GM18502 (cell line): Measurements from ENCODE around the gene MLLT6.

Experiments used
- ATAC-seq: cut with Tn5 transposase; IDR thresholded peaks from one replicate; pipeline ENCODE4 v1.9.1; 2021; ENCODE audit warnings: mild to moderate bottlenecking; ENCODE audit not compliant: unreplicated experiment, poor library complexity

MLLT6 gene

DNA sequence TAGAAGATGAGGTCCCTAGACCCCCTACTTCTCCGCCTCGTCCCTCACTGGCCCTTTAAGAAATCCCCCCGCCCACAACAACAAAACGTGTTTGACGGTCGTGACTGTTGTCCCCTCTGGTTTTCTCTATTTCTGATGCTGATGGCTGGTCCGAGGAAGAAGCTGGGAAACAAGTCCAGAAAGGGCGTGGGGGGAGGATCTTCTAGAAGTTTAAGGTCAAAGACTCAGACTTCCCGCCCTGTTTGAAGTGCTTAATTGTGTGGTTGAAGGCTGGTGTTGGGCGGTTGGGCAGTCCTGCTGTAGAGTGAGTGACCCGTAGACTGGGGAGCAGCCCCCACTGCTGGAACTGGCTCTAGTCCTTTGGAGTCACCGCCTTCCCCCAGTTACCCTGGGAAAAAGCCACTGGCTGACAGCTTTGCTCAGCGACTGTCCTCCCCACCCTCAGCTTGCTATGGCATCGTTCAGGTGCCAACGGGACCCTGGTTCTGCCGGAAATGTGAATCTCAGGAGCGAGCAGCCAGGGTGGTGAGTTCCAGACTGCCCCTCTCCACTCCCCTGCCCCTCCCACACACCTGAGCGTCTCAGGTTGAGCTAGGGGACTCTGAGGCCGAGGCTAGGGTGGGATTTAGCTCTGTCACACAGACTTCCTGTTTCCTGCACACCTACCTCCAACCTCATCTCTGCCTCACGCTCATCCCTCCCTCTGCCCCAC, 1.6 kb downstream of the MLLT6 start:
- ATAC-seq: no peak

DNA sequence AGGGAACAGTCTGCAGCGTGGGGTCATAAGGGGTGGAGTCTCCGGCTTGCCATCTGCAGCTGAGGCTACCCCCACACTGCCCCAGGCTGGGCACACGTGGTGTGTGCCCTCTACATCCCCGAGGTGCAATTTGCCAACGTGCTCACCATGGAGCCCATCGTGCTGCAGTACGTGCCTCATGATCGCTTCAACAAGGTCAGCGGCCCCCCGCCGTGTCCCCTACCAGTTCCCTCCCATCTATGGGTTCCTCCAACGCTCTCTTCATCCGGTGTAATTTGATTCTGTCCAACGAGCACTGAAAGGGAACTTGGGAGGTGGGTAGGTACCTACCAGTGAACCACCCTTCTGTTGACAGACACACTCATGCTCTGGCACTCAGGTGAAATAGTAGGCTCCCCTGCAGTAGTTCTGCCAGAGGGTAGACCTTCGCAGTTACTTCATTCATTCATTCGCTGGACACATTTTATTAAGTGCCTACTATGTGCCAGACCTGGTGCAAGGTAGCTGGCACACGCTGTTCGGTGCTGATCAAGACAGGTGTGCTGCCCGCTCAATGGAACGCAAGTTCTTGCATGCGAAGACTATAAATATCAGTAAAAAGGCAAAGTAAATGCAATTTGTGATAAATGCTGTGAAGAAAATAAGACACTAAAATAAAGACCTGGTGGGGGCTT, 2.7 kb downstream of the MLLT6 start:
- ATAC-seq: no peak

DNA sequence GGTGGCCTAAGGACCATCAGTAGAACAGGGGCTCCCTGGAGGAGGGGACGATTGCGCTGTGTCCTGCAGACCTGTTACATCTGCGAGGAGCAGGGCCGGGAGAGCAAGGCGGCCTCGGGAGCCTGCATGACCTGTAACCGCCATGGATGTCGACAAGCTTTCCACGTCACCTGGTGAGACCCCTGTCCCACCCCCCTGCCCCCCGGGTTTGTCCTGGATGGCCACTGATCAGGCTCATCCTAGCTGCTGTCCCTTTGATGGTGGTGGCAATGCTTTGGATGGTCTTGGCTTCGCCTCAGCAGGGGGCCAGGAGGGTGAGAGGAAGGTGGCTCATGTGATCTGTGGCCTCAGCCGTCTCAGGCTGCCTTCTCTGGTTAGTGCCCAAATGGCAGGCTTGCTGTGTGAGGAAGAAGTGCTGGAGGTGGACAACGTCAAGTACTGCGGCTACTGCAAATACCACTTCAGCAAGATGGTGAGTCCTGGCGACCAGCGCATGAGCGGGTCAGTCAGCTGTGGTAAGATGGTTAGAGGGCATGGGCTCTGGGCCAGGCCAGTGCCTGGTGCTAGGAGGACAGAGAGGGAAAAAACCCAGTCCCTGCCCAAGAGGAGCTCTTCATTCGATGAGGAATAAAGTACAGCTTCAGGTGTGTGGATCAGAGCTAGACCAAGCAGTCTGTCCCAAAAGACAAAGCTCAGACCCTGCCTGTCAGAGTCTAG, 4.2 kb downstream of the MLLT6 start:
- ATAC-seq: no peak

DNA sequence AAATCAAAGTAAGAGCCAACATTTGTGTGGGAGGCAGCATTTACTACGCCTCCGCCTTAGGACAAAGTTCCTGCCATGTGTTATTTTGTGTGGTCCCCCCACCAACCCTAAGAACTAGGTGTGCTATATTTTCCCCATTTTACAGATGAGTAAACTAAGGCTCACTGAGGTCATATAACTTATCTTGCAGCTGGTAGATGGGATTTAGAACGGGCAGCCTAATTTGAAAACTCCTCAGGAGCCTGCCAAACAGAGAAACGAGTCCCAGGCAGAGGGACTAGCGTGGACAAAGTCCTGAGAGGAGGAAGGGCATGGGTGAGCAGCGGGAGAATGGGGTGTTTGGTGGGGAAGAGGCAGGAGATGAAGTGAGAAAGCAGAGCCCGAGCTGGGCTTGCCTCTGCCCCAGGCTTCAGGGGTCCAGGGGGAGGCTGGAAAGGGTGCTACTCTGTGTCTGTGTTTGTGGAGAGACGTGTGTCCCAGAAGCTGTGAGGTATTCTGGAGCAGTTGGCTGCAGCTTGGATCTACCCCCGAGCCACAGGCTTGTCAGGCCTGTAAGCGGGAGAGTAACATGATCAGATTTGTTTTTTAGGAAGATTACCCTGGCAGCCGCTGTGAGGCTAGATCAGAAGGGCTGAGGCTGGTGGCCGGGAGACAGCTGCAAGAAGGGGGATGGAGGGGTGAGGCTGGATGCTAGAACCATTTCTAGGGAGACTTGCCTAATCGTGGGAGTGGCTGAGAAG, 5.0 kb downstream of the MLLT6 start:
- ATAC-seq: no peak

DNA sequence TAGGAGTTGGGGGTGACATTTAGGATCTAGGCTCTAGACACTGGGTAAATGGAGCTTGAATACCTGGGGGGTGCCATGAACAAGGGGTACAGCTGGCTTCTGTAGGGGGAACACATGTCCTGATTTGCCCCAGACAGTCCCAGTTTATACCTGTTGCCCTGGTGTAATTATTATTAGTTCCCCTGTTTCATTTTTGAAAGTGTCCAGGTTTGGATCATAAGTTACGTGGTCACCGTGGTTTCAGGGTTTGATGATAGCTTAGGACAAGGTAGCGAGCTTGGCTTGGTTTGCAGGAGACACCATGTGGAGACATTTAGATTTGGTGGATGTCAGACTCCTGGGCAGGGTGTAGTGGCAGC, 5.5 kb downstream of the MLLT6 start:
- ATAC-seq: no peak

DNA sequence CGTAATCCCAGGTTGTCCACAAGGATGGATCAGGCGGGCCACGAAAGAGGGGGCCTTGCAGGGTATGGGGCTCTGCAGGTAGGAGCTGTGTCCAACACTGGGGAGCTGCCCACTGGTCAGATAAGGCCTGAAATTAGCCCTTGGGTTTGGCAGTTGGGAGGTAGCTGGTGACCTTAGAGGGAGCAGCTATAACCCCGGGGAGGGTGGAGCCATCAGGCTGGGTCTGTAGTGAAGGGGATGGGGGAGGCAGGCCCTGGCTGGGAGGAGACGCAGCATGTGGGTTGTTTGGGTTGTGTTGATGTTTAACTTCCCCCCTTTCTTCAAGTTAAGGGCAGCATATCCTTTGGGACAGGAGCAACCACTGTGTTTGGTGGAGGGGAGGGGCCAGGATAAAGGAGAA, 5.9 kb downstream of the MLLT6 start:
- ATAC-seq: no peak

DNA sequence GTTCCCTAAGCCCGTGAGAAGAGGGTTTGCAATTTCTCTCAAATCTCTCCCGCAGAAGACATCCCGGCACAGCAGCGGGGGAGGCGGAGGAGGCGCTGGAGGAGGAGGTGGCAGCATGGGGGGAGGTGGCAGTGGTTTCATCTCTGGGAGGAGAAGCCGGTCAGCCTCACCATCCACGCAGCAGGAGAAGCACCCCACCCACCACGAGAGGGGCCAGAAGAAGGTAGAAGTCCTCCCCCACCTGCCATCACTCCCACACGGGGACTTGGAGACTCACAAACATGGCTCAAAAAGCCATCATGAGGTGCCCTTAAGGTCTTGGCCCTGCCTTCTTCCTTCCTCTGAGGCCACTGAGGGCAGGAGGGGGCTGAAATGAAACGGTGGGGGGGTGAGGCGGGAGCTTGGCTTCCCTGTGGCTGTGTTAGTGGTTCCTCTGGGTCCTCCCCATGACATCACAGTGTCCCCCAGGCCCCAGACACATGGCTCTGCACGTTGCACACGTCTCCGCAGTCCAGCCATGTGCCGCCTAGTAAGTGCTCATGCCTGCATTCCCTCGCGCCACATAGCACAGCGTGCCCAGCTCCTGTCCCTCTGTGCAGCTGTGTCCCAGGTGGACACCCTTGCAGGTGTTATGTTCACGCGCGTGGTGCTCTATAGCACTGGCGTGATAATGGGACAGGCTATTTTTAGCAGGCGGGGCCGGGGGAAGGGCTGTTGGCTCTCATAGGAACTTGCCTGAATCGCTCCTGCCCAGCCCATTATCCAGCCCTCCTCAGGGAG, 6.9 kb downstream of the MLLT6 start:
- no peak for ATAC-seq

DNA sequence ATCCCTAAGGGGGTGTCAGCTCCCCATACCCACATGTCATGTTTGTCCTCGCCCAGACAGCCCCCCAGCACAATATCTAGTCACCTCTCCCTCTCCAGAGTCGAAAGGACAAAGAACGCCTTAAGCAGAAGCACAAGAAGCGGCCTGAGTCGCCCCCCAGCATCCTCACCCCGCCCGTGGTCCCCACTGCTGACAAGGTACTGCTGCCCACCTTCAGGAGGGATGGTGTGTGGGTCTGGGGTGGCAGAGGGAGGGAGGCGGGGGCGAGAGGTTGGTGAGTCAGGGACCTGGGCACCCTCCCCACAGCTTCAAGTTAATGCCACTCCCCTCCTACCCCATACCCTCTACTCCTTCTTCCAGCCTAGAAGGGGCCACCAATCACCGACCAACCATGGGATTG, 7.5 kb downstream of the MLLT6 start:
- ATAC-seq: no peak

DNA sequence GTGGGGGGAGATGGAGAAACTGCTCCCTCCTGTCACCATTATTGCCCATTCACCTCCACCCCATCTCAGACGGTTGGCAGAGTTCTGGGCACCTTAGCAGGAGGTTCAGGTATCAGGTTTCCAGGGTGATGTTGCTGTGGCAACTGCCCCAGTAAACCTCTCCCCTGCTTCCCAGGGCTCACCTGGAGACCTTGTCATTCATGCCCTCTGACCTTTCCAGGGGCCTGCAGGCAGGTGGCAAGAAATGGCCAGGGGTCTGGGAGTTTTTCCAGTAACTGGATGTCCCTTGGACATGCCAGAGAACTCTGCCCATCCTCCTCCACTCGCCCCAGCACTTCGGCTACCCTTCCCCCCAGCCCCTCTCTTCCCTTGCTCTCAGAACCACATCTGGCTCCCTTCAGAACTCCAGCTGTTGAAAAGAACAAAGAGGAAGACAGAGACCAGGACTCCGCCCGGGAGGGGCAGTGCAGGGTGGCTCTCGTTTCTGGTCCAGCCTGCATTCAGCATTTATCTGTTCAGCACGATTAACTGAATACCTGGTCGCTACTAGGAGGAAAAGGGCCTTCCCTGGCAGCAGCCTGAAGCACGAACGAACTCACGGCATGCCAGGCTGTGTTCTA, 8.5 kb downstream of the MLLT6 start:
- ATAC-seq: no peak

DNA sequence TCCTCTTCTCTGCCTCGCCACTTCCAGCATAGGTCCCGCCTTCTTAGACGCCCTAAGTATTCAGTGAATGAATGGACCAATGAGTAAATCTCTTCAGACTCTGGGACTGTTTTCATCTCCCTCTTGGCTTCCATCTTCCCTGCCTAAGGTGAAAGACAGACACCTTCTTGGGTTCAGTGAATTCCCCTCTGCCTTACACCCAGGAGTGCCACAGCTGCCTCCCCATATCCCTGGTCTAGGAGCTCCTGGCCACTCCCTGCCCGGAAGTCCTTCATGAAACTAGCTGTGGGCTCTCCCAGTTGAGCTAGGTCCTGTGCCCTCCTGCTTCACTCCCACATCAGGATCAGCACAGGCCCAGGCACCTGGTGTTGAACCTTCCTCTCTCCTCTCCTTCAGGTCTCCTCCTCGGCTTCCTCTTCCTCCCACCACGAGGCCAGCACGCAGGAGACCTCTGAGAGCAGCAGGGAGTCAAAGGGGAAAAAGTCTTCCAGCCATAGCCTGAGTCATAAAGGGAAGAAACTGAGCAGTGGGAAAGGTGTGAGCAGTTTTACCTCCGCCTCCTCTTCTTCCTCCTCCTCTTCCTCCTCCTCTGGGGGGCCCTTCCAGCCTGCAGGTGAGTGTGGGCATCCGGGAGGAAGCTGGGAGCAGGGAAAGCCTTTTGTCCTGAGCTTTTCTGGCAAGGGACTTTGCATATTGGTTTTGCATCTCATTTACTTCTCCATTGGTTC, 10.3 kb downstream of the MLLT6 start:
- no peak for ATAC-seq

DNA sequence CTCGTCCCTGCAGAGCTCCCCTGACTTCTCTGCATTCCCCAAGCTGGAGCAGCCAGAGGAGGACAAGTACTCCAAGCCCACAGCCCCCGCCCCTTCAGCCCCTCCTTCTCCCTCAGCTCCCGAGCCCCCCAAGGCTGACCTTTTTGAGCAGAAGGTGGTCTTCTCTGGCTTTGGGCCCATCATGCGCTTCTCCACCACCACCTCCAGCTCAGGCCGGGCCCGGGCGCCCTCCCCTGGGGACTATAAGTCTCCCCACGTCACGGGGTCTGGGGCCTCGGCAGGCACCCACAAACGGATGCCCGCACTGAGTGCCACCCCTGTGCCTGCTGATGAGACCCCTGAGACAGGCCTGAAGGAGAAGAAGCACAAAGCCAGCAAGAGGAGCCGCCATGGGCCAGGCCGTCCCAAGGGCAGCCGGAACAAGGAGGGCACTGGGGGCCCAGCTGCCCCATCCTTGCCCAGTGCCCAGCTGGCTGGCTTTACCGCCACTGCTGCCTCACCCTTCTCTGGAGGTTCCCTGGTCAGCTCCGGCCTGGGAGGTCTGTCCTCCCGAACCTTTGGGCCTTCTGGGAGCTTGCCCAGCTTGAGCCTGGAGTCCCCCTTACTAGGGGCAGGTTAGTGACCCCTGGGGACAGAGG, 11.4 kb downstream of the MLLT6 start:
- no peak for ATAC-seq

DNA sequence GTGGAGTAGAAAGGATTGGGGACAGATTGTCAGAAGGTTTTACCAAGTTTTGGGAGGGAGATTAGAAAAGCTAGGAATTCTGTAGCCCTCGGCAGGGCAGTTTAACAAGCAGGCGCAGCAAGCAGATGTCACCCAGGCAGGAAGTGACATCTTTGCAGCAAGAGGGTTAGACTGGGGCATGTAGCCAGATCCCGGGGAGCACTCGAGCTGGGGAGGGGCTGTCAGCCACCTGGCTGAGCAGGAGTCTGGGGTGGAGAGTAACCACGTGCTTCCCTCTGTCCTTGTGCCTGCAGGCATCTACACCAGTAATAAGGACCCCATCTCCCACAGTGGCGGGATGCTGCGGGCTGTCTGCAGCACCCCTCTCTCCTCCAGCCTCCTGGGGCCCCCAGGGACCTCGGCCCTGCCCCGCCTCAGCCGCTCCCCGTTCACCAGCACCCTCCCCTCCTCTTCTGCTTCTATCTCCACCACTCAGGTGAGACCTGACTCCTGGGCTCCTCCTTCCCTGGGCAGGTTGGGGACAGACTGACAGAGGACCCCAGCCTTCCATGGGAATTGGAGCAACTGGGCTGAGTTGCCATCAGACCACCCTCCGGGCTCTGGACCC, 12.2 kb downstream of the MLLT6 start:
- no peak for ATAC-seq

DNA sequence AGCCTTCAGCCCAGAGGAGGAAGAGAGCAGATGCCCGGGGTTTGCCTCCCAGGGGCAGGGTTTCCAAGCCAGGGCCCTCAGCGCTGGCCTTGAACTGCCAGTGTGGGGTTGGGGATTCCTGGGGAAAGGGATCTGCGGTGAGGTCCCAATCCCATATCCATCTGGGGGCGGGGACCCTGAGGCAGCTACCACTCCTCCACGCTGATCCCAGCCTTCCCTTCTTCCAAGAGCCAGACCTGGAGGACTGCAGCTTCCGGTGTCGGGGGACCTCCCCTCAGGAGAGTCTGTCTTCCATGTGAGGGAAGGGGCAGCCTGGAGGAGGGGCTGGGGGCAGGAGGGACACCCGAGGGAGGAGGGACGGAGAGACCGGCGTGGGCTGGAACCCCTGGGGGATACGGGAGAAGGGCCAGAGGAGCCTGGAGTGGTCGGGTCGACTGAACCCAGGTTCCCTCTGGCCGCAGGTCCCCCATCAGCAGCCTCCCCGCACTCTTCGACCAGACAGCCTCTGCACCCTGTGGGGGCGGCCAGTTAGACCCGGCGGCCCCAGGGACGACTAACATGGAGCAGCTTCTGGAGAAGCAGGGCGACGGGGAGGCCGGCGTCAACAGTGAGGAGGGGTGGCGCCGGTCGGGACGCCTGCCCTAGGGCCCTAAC, 14.3 kb downstream of the MLLT6 start:
- ATAC-seq: no peak

DNA sequence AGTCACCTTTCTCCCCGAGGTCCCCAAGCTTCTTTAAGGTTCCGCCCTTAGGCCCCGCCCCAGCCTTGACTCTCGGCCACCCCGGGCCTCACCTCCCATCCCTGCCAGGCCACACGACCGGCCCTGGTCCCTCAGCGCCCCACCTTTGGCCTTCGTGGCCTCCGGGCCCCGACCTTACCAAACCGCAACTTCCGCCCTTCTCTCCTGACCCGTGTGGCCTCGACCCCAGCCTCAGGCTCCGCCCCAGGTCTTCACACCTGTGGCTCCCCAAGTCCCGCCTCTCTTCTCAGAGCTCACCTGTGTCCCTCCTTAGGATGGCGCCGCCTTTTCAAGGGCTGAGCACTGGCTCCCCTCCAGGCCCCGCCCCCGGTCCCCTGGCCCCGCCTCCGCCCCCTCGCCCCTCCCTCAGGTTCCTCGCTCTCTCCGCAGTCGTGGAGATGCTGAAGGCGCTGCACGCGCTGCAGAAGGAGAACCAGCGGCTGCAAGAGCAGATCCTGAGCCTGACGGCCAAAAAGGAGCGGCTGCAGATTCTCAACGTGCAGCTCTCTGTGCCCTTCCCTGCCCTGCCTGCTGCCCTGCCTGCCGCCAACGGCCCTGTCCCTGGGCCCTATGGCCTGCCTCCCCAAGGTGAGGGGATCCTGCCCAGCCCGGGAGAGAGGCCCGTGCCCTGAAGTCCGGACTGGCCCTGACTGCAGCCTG, 15.0 kb downstream of the MLLT6 start:
- ATAC-seq: no peak

DNA sequence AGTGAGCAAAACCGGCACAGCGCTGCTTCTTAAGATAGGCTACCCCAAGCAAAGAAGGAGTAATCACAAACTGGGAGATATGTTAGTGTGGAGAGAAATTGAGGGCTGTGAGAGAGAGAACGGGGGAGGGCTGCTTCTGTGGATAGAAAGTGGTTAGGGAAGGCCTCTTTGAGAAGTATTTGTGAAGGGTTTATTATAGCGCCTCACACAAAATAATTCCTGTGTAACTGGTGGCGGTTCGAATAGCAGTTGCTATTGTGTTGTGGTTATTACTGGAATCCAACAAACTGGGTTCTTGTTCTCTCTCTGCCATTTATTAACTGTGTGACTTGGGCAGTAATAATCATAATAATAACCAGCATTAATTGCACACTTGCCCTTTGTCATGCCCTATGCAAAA, 15.9 kb downstream of the MLLT6 start:
- ATAC-seq: no peak

DNA sequence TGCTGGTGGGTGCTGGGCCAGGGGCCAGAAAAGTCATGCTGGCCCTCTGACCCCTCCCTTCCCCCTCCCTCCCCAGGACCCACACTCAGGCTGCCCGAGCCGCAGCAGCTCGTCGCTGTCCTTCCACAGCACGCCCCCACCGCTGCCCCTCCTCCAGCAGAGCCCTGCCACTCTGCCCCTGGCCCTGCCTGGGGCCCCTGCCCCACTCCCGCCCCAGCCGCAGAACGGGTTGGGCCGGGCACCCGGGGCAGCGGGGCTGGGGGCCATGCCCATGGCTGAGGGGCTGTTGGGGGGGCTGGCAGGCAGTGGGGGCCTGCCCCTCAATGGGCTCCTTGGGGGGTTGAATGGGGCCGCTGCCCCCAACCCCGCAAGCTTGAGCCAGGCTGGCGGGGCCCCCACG, 16.7 kb downstream of the MLLT6 start:
- no peak for ATAC-seq

DNA sequence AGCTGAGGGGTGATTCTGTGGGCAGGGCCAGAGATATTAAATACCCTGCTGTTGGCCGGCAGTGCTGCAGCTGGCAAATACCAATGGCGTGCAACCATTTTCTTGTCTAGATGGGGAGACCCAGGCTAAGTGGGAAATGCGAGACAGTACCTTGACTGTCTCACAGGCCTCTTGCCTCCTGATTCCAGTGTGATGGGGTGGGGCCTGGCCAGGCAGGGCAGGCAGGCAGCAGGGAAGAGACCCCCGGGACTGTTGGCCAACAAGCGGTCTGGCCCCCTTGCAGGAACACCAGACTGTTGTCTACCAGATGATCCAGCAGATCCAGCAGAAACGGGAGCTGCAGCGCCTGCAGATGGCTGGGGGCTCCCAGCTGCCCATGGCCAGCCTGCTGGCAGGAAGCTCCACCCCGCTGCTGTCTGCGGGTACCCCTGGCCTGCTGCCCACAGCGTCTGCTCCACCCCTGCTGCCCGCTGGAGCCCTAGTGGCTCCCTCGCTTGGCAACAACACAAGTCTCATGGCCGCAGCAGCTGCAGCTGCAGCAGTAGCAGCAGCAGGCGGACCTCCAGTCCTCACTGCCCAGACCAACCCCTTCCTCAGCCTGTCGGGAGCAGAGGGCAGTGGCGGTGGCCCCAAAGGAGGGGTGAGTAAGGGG, 19.4 kb downstream of the MLLT6 start:
- no peak for ATAC-seq
